22Rv1 (cell line): ENCODE results near the gene C10orf120.

Experiments
- H3K27ac ChIP-seq: fragments of 450-650 bp; 2 replicates; pipeline ENCODE4 v1.5.1; 2017
- ZFX ChIP-seq: fragments of 450-650 bp; IDR thresholded peaks from 2 replicates; pipeline ENCODE4 v1.6.1; 2017; ENCODE audit warnings: antibody characterized with exemption, borderline replicate concordance
- TF ChIP-seq, protein P1 (sequence below): fragments of 450-650 bp; IDR thresholded peaks from 2 replicates; pipeline ENCODE4 v1.5.1; 2017; ENCODE audit warnings: mild to moderate bottlenecking

Gene C10orf120

DNA sequence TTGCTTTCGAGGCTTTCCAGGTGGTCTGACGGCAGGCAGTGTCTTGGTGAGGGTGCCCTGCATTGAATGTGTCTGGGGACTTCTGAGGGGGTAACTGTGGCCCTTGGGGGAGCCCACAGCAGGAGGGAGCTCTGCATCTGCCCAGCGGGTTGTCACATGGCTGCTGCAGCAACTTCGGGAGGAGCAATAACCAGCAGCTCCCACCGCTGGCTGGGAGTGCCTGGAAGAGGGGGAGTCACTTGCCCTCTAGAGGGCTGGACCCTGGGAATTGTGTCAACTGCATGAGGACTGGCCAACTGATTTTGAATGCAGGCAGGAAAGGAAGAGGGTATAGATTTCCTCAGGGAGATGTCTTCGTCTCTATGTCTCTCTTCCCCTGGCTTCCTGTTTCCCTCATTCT, 26.4 kb downstream of the C10orf120 start:
- H3K27ac ChIP-seq = no peak overlapping the region
- TF ChIP-seq, protein P1, sequence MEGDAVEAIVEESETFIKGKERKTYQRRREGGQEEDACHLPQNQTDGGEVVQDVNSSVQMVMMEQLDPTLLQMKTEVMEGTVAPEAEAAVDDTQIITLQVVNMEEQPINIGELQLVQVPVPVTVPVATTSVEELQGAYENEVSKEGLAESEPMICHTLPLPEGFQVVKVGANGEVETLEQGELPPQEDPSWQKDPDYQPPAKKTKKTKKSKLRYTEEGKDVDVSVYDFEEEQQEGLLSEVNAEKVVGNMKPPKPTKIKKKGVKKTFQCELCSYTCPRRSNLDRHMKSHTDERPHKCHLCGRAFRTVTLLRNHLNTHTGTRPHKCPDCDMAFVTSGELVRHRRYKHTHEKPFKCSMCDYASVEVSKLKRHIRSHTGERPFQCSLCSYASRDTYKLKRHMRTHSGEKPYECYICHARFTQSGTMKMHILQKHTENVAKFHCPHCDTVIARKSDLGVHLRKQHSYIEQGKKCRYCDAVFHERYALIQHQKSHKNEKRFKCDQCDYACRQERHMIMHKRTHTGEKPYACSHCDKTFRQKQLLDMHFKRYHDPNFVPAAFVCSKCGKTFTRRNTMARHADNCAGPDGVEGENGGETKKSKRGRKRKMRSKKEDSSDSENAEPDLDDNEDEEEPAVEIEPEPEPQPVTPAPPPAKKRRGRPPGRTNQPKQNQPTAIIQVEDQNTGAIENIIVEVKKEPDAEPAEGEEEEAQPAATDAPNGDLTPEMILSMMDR = no peak
- no peak for TF ChIP-seq ZFX

DNA sequence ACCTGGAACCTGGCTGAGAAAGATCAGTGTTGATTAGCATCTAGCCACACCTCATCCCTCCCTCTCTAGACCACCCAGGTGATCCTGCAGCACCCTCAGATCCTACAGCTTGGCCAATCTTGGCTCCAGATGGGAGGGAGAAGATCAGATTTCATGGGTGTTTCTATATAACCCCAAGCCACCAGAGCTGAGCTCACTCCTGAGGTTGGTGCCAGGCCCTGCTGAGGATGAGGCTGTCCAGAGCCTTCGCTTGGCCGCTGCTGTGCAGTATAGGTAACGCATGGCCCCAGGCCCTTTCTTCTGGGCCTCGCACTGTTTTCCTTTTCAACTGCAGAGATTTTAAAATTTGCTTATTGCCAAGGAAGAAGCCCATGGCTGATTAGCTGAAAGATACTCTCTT, 27.0 kb downstream of the C10orf120 start:
- H3K27ac ChIP-seq = no peak overlapping the region
- no peak for TF ChIP-seq ZFX
- TF ChIP-seq, protein P1 = no peak

DNA sequence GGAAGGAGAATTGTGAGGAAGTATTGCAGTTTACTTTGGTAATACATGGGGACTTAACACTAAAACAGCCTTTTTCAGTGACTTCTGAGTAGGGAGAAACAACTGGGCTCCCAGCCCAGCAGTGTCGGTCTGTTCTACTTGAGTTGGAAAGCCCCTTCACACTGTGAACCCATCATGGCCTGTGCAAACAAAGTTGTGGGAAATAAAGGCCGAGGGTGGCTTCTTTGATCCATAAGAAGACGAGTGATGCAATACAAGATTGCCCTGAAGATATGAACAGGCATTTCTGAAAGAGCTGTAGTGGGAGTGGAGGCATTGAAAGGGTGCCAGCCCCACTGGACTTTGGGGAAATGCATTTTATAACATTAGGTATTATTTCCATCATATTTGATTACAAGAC, 28.3 kb downstream of the C10orf120 start:
- TF ChIP-seq, protein P1 = no peak
- no peak for TF ChIP-seq ZFX
- H3K27ac ChIP-seq = no peak overlapping the region

DNA sequence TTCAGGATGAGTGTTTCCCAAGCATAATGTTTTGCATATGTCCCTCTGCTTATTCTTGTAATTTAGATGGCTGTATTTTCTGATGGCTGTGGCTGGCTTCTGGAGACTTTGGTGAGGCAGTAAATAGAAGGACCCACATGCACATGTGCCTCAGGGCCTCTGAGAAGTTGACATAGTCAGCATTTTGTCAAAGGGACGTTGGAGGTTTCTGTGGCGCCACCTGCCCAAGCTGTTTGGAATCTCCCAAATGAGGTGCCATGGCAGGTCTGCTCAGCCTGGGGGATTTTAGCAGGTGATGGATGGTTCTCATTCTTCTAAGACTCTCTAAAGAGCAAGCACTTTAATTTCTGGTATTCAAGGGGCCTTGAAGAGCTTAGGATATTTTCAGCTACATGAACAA, 29.8 kb downstream of the C10orf120 start:
- H3K27ac ChIP-seq = no peak overlapping the region
- no peak for TF ChIP-seq ZFX
- TF ChIP-seq, protein P1 = no peak

DNA sequence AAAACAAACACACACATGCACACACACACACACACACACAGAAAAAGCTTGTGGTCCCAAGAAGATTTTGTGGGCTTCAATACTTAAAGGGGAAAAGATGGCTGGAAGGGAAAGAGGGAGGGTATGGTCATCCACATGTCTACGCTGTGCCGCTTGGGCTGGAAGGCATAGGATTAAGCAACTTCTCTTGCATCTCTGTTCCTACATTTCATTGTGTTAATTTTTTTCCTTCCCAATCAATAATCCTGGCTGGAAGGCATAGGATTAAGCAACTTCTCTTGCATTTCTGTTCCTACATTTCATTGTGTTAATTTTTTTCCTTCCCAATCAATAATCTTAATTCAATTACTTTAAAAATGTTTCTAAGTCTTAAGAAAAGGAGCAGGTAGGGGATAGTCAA, 30.6 kb downstream of the C10orf120 start:
- TF ChIP-seq ZFX = no peak
- TF ChIP-seq, protein P1 = no peak
- no peak overlapping the region for H3K27ac ChIP-seq

DNA sequence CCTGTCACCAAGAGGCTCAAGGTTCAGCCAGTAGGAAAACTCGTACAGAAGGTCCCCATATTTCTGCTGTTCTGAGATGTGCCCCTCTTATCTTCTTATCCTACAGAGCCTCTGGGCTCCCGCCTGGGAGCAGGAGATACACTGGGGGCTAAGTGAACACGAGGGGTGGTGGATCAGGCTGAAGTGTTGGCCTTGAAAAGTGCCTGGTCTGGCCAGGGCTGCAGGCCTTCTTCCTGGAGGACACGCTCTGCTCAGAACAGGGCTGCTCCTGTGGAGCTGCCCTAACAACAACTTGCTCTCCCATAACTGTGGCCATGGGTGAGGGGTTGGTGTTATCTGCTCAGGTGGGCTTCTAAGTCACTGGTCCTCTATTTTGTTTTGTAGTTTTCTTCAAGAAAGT, 33.7 kb downstream of the C10orf120 start:
- no peak overlapping the region for H3K27ac ChIP-seq
- TF ChIP-seq, protein P1 = no peak
- TF ChIP-seq ZFX = no peak

DNA sequence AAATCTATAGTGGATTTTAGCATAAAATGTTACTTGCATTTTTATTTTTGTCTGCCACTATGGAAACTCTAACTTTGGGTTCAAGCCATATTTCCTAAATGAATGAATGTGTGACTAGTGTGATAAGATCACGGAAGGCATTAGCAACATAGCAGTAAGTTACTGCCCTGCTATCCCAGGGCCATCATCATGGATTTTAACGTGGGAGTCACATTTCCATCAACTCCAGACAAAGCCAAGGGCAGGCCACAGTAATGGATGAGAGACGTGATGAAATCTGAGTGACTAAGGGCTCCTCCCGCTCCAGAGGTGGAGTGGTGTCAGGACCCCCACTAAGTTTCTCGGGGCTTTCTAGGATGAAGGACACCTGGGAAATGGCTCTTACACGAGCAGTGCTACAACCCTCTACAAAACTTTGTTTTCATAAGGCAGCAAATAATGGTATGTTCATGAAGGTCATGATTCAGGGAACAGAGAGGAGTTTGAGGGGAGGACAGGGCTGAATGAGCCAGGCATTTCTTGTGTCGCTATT, 34.3 kb downstream of the C10orf120 start:
- TF ChIP-seq ZFX = no peak
- TF ChIP-seq, protein P1 = no peak
- H3K27ac ChIP-seq = no peak overlapping the region
